NB4 (cell line): ENCODE results near the gene MMAB.

Source experiments
- MAX ChIP-seq: IDR thresholded peaks from 2 replicates; pipeline ENCODE4 v1.6.1; 2011; ENCODE audit warnings: low read depth, low read length
- MYC ChIP-seq: IDR thresholded peaks from 2 replicates; pipeline ENCODE4 v1.6.1; 2011; ENCODE audit warnings: low read depth, low read length
- POLR2A ChIP-seq: IDR thresholded peaks from 2 replicates; pipeline ENCODE4 v1.6.1; 2011; ENCODE audit warnings: mild to moderate bottlenecking; ENCODE audit not compliant: insufficient read length; ENCODE audit errors: extremely low read depth
- TF ChIP-seq, protein P1 (sequence below): IDR thresholded peaks from one replicate; pipeline ENCODE4 v1.5.1; 2012; ENCODE audit warnings: low read depth, low read length

DNA sequence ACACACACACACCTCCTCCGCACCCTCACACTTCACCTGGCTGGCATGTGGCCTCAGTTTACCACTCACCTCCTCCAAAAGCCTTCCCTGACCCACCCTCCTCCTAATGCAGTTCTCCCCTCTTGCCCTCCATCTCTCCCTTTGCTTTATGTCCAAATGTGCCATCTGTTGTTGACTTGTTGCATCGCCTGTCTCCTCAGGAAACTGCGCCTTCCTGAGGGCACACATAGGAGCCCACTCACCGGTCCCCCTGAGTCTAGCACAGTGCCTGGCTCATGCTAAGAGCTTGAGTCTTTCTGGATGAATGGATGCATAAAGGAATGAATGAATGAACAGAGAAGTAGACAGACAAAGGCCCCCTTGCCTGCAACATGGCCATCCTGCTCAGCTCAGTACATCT is 34.3 kb upstream of the MMAB start:
- TF ChIP-seq, protein P1, sequence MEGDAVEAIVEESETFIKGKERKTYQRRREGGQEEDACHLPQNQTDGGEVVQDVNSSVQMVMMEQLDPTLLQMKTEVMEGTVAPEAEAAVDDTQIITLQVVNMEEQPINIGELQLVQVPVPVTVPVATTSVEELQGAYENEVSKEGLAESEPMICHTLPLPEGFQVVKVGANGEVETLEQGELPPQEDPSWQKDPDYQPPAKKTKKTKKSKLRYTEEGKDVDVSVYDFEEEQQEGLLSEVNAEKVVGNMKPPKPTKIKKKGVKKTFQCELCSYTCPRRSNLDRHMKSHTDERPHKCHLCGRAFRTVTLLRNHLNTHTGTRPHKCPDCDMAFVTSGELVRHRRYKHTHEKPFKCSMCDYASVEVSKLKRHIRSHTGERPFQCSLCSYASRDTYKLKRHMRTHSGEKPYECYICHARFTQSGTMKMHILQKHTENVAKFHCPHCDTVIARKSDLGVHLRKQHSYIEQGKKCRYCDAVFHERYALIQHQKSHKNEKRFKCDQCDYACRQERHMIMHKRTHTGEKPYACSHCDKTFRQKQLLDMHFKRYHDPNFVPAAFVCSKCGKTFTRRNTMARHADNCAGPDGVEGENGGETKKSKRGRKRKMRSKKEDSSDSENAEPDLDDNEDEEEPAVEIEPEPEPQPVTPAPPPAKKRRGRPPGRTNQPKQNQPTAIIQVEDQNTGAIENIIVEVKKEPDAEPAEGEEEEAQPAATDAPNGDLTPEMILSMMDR = no peak
- TF ChIP-seq POLR2A (no peak), MAX (no peak), MYC (no peak)
